GM12873 (cell line): ENCODE data around the gene HS3ST3A1.

ENCODE experiments used
- TF ChIP-seq, protein P1 (sequence below): IDR thresholded peaks from 2 replicates; pipeline ENCODE4 v1.5.1; 2012; ENCODE audit warnings: low read depth, mild to moderate bottlenecking, moderate library complexity, low read length, control low read depth; ENCODE audit not compliant: insufficient read depth; ENCODE audit errors: missing control alignments

Gene HS3ST3A1

GRCh38 chr17:13568582-13569397, 32.9 kb downstream of the HS3ST3A1 start:
- TF ChIP-seq, protein P1, sequence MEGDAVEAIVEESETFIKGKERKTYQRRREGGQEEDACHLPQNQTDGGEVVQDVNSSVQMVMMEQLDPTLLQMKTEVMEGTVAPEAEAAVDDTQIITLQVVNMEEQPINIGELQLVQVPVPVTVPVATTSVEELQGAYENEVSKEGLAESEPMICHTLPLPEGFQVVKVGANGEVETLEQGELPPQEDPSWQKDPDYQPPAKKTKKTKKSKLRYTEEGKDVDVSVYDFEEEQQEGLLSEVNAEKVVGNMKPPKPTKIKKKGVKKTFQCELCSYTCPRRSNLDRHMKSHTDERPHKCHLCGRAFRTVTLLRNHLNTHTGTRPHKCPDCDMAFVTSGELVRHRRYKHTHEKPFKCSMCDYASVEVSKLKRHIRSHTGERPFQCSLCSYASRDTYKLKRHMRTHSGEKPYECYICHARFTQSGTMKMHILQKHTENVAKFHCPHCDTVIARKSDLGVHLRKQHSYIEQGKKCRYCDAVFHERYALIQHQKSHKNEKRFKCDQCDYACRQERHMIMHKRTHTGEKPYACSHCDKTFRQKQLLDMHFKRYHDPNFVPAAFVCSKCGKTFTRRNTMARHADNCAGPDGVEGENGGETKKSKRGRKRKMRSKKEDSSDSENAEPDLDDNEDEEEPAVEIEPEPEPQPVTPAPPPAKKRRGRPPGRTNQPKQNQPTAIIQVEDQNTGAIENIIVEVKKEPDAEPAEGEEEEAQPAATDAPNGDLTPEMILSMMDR: no peak

DNA sequence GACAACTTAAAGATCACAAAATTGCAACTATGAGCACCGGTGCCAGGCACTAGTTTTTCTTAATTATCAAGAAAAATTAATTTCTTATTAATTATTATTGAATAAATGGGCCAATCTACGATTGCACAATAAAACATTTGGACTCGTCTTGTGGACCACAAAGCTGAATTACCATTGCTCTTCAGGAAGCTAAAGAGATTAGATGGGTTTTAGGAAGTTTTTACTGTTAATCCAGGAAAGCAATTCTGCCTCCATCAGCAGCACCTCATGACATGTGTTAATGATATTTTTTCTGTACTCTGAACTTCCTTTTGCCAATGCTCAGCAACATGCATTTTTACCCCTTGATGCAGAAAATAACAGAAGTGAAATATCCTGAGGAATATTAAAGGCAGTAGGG, 37.9 kb downstream of the HS3ST3A1 start:
- TF ChIP-seq, protein P1: no peak

GRCh38 chr17:13562271-13562800, 39.4 kb downstream of the HS3ST3A1 start:
- TF ChIP-seq, protein P1: no peak

DNA sequence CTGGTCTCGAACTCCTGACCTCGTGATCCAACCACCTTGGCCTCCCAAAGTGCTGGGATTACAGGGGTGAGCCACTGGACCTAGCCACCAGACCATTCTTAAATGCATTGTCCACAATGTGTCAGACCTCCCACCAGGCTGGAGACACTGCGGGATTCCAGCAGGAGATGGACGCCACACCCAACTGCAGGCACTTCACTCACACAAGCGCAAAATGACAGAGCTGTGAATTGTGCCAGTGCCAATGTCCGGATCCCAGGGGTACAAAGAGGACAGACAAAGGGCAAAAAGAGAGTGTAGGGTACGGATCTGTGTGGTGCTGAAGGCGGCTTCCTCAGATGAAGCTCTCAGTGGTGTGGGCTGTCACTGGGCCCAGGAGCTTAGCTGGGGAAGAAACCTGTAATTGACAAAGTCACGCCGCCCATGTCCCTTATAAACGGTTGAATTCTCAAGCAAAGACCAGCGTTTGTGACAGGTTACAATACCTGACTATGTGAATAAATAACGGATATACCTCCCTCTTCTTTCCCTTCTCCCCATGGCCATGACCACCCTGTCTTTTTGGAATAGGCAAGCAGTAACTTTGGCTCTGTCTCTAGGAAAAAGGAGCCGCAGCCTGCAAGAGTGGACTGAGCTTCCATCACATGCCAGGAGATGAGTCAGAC, 40.0 kb downstream of the HS3ST3A1 start:
- TF ChIP-seq, protein P1: no peak

- TF ChIP-seq, protein P1: no peak
These were observed 40.8 kb downstream of the HS3ST3A1 start for GRCh38 chr17:13560935-13561334.

DNA sequence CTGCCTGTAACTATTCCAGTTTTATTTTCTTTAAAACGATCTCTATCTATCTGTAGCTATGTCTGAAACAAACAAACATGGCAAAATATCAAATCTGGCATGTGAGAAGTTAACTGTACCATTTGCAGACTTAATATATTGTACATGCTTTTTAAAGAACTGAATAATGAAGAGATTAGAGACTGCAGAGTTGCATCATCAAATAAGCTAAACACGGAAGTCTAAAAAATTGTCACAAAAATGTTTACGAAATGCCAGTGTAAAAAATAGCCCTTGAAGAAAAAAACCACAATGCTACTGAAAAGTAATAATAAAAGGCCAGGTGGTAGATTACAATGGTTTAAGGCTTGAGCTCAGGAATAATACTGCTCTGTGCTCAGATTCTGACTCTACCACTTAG, 43.1 kb downstream of the HS3ST3A1 start:
- TF ChIP-seq, protein P1: no peak

DNA sequence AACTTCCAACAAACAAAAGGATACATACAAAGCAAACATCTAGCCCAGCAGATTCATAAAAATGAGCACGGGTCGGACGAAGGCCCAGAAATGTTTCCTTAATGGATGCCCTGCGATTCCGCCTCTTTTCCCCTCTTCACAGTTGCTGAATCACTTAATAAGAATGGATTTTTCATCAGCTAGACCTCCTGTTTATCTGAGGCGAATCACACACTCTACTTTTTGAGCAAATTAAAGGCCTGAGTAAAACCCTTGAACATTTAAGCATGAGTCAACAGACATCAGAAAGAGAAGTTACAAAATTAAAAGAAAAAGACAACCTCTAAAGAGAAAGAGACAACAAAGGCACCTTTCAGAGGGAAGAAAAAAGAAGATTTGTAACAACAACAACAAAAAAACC, 44.7 kb downstream of the HS3ST3A1 start:
- TF ChIP-seq, protein P1: no peak
